GM06990 (cell line): ENCODE data around the gene SAMD9L.

Experiments used
- DNase-seq: peaks from one replicate; pipeline ENCODE4 v3.0.0-alpha.2; 2011; ENCODE audit not compliant: insufficient read length; ENCODE audit errors: extremely low read depth
- H3K27me3 ChIP-seq: replicated peaks from 2 replicates; pipeline ENCODE4 v1.6.0; 2011; ENCODE audit warnings: low read length; ENCODE audit not compliant: control insufficient read depth, insufficient read depth
- H3K36me3 ChIP-seq: 2 replicates; pipeline ENCODE4 v1.5.1; 2011; ENCODE audit warnings: low read length; ENCODE audit not compliant: control insufficient read depth, insufficient read depth
- H3K4me3 ChIP-seq: replicated peaks from 2 replicates; pipeline ENCODE4 v1.5.1; 2011; ENCODE audit warnings: low read depth, mild to moderate bottlenecking, control low read depth, low read length
- CTCF ChIP-seq: IDR thresholded peaks from 2 replicates; pipeline ENCODE4 v1.5.1; 2011; ENCODE audit warnings: low read length, control low read depth, mild to moderate bottlenecking, inconsistent platforms; ENCODE audit not compliant: insufficient read depth, poor library complexity, severe bottlenecking

Gene SAMD9L

GRCh38 chr7:93119191-93119905 is 28.8 kb downstream of the SAMD9L start:
- no peaks in the 10 kb centered on the region for H3K36me3 ChIP-seq
- TF ChIP-seq CTCF: no peak
- no peaks in the 10 kb centered on the region for H3K27me3 ChIP-seq
- H3K4me3 ChIP-seq: no peak overlapping the region
- DNase-seq: no peak

- TF ChIP-seq CTCF: no peak
- Histone ChIP-seq H3K36me3 (no peaks in the 10 kb centered on the region), H3K4me3 (peak within 1 kb of the TSS; percentile 69), H3K27me3 (no peaks in the 10 kb centered on the region)
- peak; percentile 54 for DNase-seq
These were observed 30.2 kb downstream of the SAMD9L start, which contains the start of gene SAMD9 for GRCh38 chr7:93117852-93118530. SAMD9 (minus strand) TSS chr7:93117979; CDS start chr7:93106097, 11,882 bp downstream.

- peak overlapping the region; percentile 69 for H3K4me3 ChIP-seq
- TF ChIP-seq CTCF: no peak
- DNase-seq: no peak
- no peaks in the 10 kb centered on the region for H3K27me3 ChIP-seq
- H3K36me3 ChIP-seq: no peaks in the 10 kb centered on the region
These were observed 30.9 kb downstream of the SAMD9L start for GRCh38 chr7:93117327-93117726.

- H3K27me3 ChIP-seq: no peaks in the 10 kb centered on the region
- no peak for TF ChIP-seq CTCF
- H3K36me3 ChIP-seq: no peaks in the 10 kb centered on the region
- H3K4me3 ChIP-seq: peak overlapping the region; percentile 20; the same call in 1 of the 2 replicates
- no peak for DNase-seq
These were observed 32.4 kb downstream of the SAMD9L start for GRCh38 chr7:93115796-93116195.

- no peaks in the 10 kb centered on the region for H3K27me3 ChIP-seq
- TF ChIP-seq CTCF: no peak
- no peak for DNase-seq
- peaks cover 5% of the 10 kb centered on the region for H3K36me3 ChIP-seq
- H3K4me3 ChIP-seq: no peak overlapping the region
These were observed 40.2 kb downstream of the SAMD9L start for GRCh38 chr7:93108003-93108402.
